COLO668 (cell line): ENCODE data around the gene KCNH2.
"Not testable (repeated sequence)": the region's sequence is repeated elsewhere in the genome, so short reads cannot be mapped to it uniquely, and the experiment has no call there.

Source experiments
- DNase-seq: peaks from one replicate; lab custom pipeline; 2025; ENCODE audit not compliant: unreplicated experiment; lab: John Stamatoyannopoulos, UW

KCNH2 gene

DNA sequence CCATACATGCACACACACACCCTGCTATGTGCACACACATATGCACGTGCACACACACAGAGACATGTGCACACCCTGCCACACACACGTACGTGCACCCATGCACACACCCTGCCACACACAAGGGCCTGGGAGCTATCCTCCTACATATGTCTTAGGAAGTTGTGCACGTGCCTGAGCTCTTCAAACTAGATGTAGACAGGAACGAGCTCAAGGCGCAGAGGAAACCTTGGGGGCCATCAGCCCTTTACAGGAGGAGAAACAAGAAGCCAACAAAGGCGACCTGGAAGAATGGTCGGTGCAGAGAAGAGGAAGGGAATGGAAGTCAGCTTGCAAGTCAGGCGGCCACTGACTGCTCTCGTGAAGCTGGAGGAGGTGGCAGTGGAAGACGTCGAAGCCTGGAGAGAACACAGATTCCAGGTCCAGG is 67.1 kb downstream of the KCNH2 start:
- no peak for DNase-seq

DNA sequence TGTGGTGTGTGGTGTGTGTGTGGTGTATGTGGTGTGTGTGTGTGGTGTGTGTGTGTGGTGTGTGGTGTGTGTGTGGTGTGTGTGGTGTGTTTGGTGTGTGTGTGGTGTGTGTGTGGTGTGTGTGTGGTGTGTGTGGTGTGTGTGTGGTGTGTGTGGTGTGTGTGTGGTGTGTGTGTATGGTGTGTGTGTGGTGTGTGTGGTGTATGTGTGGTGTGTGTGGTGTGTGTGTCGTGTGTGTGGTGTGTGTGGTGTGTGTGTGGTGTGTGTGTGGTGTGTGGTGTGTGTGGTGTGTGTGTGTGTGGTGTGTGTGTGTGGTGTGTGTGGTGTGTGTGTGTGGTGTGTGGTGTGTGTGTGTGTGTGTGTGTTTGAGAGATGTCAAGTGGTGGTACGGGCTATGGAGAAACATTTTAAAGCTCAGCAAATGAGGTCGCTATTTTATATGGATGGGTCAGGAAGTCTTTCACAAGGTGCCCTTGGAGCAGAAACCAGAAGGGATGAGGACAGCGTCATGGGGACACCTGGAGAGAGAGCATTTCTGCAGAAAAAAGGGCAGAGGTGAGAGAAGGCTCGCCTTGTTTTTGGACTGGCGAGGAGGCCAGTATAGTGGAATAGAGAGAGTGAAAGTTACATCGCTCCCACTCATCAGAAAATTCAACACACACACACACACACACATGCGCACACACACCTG is 67.7 kb downstream of the KCNH2 start:
- DNase-seq: not testable (repeated sequence)

DNA sequence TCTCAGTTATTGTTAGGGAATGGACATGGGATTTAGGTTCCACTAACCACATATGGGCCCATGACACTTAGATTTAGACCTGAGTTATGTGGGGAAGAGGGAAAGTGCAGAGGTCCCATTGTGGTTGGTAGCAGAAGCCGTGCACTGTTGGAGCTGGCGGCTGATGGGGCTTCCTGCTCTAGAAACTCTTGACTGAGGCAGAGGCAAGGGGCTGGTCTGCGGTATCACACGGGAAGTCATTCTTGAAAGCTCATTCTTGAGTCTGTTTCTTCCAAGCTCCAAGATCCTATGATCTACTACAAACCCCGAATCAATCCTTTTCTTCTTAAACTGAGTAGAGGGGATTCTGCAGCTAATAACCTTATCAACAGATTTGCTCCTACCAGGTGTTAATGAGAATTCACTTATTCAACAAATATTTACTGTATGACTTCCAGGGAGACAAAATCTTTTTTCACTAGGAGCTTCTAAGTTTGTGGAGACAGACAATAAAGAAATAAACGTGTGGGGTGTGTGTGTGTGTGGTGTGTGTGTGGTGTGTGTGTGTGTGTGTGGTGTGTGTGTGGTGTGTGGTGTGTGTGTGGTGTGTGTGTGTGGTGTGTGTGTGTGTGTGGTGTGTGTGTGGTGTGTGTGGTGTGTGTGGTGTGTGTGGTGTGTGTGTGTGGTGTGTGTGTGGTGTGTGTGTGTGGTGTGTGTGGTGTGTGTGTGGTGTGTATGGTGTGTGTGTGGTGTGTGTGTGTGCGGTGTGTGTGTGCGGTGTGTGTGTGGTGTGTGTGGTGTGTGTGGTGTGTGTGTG is 68.7 kb downstream of the KCNH2 start:
- DNase-seq: no peak

DNA sequence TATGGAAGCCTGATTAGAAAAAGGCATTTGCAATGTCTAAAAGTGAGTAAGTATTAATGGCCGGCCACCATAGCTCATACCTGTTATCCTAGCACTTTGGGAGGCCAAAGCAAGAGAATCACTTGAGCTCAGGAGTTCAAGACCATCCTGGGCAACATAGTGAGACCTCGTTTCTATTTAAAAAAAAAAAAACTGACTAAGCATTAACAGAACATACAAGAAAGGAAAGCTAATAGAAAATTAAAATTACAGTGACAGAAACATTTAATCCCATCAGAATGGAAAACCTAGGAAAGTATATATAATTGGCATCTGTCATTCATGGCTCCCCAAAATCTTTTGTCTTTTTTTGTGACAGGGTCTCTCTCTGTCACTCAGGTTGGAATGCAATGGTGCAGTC is 69.9 kb downstream of the KCNH2 start:
- DNase-seq: no peak

DNA sequence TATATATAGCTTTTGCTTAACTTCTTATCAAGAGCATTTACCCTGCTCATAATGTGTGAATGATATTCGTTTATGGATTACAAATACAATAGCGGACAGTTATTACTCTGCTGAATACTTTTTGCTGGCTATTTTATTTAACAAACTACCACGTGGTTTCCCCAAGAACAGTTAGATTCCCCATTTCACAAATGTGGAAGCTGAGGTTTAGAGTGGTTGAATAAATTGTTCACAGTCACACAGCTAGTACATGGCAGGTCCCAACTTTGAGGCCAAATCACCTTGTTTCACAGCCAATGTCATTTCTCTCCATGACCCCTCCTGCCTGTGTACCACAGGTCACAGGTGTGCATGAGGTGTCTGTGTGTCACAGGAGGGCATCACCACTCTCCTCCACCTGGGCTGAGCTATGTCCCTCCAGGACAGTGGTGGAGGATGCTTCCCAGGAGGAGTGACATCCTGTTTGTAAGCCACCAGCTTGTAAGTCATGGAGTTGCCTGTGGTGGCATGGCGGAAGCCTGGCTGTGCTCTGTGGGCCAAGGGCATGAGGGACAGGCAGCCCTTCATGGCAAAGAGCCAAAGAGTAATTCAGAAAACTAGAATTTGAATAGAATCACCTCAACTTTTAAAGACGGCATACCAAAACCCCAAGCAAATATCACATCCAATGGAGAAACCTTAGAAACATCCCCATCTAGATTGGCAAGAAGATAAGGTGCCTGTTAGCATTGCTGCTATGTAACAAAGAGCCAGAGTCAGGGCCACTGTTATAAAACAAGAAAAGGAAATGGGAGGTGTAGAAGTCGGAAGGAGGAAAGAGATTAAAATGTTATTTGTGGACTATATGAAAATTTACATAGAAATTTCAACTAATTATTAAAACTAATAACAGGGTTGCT is 73.9 kb downstream of the KCNH2 start:
- no peak for DNase-seq

DNA sequence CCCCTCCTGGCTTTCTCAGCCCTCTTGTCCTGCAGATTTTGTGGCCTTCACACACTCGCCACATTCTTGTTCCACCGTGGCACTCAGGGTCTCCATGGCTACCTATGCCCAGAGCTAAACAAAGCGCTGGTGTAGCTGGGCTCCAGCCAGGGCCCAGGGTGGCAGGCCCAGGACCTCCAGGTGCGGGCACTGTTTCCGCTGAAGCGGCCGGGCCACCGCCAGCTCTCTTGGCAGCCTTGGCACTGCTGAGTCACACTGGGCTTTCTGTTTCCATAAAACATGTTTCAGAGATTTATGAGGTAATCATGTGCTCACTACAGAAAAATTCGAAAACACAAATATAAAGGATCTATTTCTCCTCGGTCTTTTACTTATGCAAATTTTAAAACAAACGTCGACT is 74.5 kb downstream of the KCNH2 start:
- peak; percentile 71 for DNase-seq

DNA sequence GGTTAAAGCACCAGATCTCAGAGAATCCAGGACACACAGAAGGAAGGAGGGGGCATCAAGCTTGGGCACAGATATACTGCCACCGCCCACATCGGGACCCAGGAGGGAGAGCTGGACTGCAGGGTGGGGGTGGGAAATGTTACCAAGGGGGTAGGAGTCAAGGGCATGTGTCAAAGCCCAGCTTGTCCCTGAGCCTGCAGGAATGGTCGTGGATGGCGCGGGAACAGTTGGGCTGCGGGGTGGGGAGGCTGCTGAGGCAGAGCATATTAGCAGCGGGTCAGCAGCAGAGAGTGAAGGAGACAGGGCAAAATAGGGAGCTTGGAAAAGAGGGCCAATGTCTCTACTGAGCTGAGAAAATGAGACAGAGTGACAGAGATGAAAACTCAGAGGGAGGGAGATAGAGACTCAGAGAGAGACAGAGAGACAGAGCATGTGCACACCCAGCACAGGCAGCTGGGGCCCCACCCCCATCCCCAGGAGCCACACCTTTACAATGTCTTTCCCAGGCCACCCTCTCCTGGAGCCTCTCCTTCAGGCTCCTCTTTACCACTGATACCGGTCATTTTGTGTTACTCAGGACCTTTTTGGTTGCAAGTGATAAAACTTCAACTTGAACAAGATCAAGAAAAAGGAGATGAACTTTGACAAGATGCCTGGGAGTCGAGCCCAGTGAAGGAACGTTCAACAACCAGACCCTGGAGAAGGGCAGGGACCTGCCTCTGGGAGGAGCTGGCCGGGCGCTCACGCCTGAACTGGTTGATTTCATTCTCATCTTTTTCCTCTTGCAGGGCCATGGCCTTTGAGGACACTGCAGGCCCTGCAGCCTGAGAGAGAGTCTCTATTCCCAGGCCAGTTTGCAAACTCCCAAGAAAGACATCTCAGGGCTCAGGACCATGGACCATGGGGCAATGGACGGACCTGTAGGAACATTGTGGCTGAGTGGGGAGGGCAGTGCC is 75.8 kb downstream of the KCNH2 start:
- no peak for DNase-seq

DNA sequence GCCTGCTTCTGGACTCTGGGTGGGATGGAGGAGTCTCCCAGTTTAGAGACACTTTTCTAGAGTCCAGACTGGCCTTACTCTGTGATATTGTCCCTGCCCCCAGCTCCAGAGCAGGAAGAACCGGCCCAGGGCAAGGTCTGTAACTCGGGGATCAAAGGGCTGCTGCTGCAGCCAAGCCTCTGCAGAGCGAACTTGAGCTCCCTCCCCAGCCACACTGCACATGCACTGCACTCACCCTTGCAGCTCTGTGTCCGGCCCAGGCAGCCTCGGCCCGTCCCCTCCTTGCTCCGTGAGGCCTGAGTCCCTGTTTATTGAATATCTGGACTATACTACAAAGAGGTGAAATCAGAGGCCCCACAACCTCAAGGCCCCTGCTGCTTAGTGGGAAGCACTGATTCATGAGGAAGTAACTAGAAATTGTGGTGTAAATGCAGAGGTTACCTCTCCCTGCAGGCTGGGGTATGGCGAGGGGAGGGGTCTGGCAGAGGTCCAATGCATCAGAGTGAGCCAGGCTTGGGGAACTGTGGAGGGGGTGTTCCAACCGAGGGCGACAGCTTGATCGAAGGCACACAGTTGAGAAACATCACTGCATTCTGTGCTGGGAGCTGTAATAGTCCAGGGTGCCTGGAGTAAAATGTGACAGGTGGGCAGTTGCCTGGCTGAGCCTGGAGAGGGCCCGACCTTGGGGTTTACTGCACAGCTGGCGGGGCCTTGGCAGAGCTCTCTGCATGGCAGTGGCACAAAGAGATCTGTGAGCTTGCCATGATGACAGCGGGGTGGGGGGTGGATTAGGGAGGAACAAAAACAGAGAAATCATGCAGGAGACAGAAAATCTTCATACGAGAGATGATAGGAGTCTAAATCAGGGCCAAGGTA is 76.7 kb downstream of the KCNH2 start:
- peak; percentile 23 for DNase-seq

DNA sequence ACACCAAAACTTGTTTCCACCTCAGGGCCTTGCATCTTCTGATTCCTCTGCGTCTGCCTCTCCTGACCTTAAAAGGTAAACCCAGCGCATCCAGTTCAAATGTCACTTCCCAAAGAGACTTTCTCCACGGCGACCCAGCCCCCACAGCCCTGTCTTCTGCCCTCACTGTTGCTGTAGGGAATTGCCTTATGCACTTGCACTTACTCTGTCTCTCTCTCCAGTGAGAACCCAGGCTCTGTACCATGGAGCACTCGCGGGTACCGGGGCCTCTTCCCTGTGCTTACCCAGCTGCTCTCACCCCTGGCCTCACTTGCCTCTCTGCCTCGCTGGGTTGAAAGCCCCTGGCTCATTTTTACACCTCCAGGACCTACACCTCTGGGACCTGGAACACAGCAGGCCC is 77.4 kb downstream of the KCNH2 start:
- DNase-seq: no peak

DNA sequence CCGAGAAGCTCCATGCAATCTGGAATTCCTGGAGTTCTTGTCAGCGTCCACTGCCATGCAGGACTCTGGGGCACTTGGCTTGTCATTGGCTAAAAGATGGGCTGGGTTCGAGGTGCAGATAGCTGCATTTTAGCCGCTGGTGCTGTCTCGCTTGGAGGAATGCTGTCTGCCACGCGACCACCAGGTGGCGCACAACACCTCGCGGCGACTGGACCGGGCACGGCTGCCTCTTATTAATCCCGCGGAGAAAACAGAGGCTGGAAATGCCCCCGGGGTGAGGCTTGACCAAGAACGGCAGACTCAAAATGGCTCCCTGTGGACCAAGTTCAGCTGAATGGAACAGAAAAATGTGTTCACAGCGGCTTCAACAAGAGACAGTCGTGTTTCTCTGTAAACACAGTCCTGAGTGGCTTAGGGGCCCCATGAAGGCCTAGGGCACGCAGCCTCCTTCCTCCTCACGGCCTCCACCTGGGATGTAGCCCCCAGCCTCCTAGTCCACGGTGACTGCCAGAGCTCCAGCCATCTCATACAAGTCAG is 79.6 kb downstream of the KCNH2 start:
- peak; percentile 87 for DNase-seq

DNA sequence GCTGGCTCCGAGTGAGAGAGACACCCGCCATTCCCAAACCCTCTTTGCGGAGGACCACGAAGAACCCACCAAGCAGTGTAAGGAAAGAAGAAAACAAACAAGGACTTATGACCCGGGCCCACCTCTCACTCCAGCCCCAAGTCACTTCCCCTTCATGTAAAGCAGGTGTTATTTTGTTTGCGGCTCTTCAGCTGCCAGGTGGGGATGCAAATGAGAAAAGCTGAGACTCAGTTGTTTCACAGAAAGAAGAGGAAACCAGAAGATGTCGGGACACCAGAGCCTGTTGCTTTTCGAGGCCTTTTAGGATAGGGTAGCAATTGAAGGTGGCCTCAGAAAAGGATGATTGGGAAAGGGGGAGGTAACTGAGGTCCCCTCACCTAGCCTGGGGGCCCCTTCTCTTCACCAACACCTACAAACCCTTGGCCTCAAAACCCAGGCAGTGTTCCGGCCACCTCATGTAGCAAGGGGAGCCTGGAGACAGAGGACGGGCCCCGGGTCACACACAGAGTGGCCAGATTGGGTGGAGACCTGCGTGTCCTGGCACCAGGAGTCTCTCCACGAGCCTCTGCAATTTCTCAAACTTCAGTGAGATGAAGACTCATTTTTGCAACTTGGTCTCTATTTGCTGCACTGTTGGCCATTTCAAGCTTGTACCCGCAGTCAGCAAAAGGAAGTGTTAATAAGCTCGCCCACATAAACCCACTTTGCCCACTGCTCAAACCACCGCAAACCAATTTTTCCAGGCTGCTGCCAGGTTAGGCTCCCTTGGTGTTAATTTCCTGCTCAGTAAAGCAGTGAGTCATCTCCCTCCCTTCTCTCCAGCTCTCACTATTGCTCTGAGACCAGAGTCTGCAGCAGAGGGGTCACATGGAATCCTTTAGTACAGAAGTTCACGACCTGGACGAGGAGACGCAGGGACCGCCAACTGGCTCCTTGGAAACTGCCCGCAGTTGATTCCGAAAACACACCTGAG is 80.3 kb downstream of the KCNH2 start:
- peak; percentile 42 for DNase-seq

DNA sequence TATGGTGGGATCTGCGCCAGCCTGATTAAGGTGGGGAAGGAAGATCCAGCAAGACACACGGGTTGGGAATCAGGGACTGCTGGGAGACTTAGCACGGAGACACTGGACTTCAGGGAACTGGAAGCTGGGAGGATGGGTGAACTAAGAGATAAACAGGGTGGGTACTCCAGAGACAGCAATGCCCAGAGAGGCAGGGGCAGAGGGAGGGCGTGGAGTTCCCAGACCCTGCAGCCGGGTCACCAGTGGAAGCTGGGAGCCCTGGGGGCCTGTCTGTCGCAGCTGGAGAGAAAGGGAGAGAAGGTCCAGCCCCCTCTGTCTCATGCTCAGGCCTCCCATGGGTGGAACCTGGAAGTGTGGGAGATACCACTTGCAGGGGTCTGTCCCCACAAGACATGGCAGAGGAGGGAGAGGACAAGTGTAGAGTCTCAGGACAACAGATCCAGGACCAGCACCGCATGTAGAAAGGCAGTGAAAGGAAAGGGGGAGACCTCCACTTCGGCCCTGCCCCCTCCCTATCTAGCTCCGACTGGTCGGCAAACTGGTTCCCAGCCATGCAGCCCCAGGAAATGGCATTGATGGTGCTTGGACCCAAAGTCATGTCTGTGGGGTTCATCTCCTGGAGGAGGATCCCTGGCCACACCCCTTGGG is 81.4 kb downstream of the KCNH2 start:
- DNase-seq: no peak

DNA sequence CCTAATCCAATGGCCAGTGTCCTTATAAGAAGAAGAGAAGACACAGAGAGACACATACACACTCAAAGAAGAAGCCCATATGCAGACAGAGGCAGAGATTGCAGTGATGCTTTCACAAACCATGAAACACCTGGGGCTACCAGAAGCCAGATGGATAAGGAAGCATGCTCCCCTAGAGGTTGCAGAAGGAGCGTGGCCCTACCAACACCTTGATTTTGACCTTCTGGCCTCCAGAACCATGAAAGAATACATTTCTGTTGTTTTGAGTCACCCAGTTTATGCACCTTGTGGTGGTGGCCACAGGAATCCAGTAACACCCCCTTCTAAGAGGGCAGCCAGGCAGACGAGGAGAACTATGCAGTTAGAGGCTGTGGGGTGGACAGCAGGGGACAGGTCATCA is 82.3 kb downstream of the KCNH2 start:
- no peak for DNase-seq
